Activated CD4-positive, CD25-positive, alpha-beta regulatory T cell treated with anti-CD3 and anti-CD28 coated beads, Interleukin-2, amount 50 U/mL, for 16 hours (primary cell): Measurements from ENCODE around the gene EIF1AD.
"Not testable (repeated sequence)": the region's sequence is repeated elsewhere in the genome, so short reads cannot be mapped to it uniquely, and the experiment has no call there.

Experiments used
- DNase-seq: peaks from one replicate; pipeline ENCODE4 v3.0.0-alpha.2; 2020; ENCODE audit warnings: low read depth, low spot score

Gene EIF1AD

GRCh38 chr11:66001942-66002647 lies at the start of gene EIF1AD, which contains the start of gene BANF1:
EIF1AD (minus strand) TSS chr11:66002157; CDS start chr11:66000389, 1,768 bp downstream.
BANF1 (plus strand) TSS chr11:66002503; CDS start chr11:66003251, 748 bp downstream.
- DNase-seq: peak; percentile 87

GRCh38 chr11:66051371-66051765 lies 49.4 kb upstream of the EIF1AD start:
- no peak for DNase-seq

GRCh38 chr11:66050581-66051231 lies 48.7 kb upstream of the EIF1AD start:
- no peak for DNase-seq

- no peak for DNase-seq
These were observed 46.8 kb upstream of the EIF1AD start, which contains the start of gene GAL3ST3 for GRCh38 chr11:66048547-66049323. GAL3ST3 (minus strand) TSS chr11:66049161; CDS start chr11:66045415, 3,746 bp downstream.

- DNase-seq: no peak
These were observed 45.8 kb upstream of the EIF1AD start for GRCh38 chr11:66047541-66048365.

- DNase-seq: no peak
These were observed 44.9 kb upstream of the EIF1AD start for GRCh38 chr11:66046901-66047300.

GRCh38 chr11:66045177-66045639 lies 43.3 kb upstream of the EIF1AD start:
- DNase-seq: peak; percentile 71

GRCh38 chr11:66044757-66045156 lies 42.8 kb upstream of the EIF1AD start:
- DNase-seq: no peak

GRCh38 chr11:66042996-66043906 lies 41.3 kb upstream of the EIF1AD start:
- no peak for DNase-seq

GRCh38 chr11:66042227-66042995 lies 40.5 kb upstream of the EIF1AD start:
- DNase-seq: no peak

- no peak for DNase-seq
These were observed 37.8 kb upstream of the EIF1AD start for GRCh38 chr11:66039765-66040164.

GRCh38 chr11:66037327-66037726 lies 35.4 kb upstream of the EIF1AD start:
- no peak for DNase-seq

GRCh38 chr11:66036334-66036710 lies 34.4 kb upstream of the EIF1AD start:
- no peak for DNase-seq

- DNase-seq: no peak
These were observed 33.8 kb upstream of the EIF1AD start for GRCh38 chr11:66035653-66036333.

- DNase-seq: no peak
These were observed 31.2 kb upstream of the EIF1AD start for GRCh38 chr11:66032957-66033735.

GRCh38 chr11:66026017-66026529 lies 24.1 kb upstream of the EIF1AD start, which contains the start of gene CATSPER1:
CATSPER1 (minus strand) TSS chr11:66026479; CDS start chr11:66026379, 100 bp downstream.
- DNase-seq: no peak

GRCh38 chr11:66023186-66023440 lies 21.2 kb upstream of the EIF1AD start:
- DNase-seq: not testable (repeated sequence)
